ENCODE data around the gene TNFAIP8L3.
A peak's percentile ranks its signal among the peaks of the same experiment; 100 is the strongest.
"Not testable (repeated sequence)": the region's sequence is repeated elsewhere in the genome, so short reads cannot be mapped to it uniquely, and the experiment has no call there.

Gene TNFAIP8L3

GRCh38 chr15:51037474-51037873 is 57.2 kb downstream of the TNFAIP8L3 start:
- not testable (repeated sequence) for H3K9ac ChIP-seq (ENCODE audit: low read length); H3K27me3 ChIP-seq (ENCODE audit: control insufficient read depth, insufficient read depth, low read length); H3K36me3 ChIP-seq (ENCODE audit: control insufficient read depth, insufficient read depth, low read length); H3K4me1 ChIP-seq (ENCODE audit: control insufficient read depth, insufficient read depth, low read length); H3K27ac ChIP-seq (ENCODE audit: low read depth, low read length)
- peak overlapping the region; percentile 44 for H3K4me3 ChIP-seq (ENCODE audit: low read length)

DNA sequence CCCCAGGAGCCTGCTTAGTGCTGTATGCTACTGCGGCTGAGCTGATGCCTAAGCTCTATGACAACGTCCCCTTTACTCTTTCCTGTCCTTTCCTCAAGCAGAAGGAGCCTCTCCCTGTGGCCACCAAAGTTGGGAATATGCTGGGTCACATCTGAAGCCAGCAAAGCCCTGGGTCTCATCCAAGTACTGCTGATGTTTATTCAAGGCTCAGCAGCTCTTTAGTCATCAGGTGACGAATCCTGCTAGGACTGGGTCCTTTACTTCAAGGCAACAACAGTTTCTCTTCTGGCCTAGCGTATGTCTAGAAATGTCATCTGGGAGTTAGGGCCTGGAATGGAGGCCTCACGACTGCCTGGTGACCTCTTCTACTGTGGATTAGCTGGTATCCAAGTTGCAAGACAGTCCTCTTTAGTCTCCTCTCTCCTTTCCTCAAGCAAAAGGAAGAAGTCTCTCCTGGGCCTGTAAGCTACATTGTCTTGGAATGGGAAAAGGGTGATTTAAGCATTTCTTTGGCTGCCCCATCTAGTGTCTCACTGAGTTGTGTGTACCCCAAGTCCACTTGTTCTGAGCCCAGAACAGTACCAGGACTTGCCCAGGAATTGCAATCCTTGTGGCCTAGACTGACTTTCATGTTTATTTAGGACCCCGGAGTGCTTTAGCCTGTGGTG is 63.9 kb downstream of the TNFAIP8L3 start:
- H3K4me3 ChIP-seq (ENCODE audit: low read length), result peak overlapping the region; percentile 4
- H3K9ac ChIP-seq (ENCODE audit: low read length), result no peak overlapping the region
- no peak overlapping the region for H3K27ac ChIP-seq (ENCODE audit: low read depth, low read length)
- peaks cover 3% of the 10 kb centered on the region for H3K4me1 ChIP-seq (ENCODE audit: control insufficient read depth, insufficient read depth, low read length)
- H3K36me3 ChIP-seq (ENCODE audit: control insufficient read depth, insufficient read depth, low read length), result peaks cover 2% of the 10 kb centered on the region
- H3K27me3 ChIP-seq (ENCODE audit: control insufficient read depth, insufficient read depth, low read length), result no peaks in the 10 kb centered on the region

DNA sequence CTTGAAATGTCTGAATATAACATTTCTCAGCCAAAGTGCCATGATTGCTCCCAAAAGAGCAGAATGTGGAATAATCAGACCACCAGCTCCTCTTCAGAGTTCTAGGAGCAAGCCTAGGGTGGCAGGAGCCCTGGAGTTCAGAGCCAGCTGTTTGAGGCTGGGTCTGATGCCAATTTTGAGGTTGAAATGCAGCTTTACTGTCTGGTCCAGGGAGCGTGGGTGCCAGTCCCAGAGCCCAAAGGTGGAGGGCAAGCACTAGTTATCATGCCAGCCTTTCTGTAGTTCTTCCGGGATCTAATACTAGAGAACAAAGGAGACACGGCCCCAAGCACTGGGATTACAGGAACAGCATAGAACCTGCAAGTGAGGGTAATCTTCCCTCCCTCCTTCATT is 69.3 kb downstream of the TNFAIP8L3 start:
- H3K36me3 ChIP-seq (ENCODE audit: control insufficient read depth, insufficient read depth, low read length), result no peaks in the 10 kb centered on the region
- no peak overlapping the region for H3K4me3 ChIP-seq (ENCODE audit: low read length)

DNA sequence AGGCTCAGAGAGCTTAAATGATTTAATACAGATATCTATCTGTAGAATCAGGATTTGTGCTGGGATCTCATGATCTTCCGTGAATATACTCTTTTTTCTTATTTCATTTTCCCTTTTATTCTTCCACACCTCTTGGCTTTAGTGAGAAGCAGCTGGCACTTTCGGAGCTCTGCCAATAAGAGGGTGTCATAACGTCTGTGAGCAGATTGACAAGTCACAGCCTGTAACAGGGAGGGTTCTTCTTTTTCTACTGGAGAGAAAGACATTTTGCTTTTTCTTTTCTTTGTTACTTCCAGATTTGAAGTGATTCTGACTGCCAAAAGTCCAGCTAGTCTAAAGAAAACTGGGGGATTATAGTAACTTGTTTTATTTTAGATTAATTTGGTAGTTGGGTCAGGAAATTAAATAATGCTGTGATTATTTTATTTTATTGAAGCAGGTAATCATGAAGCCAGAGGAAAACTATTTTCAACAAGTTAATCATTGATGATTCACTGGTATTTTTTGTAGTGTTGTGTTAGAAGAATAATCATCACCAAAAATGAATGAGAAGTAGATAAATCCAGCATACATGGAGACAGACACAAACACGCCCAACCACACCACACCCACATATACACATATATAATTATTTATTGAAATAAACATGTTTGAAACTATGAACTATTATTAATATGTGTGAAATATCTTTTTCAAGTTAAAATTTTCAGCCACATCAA is 69.8 kb downstream of the TNFAIP8L3 start:
- Histone ChIP-seq H3K4me3 (ENCODE audit: low read length) (no peak overlapping the region), H3K9ac (ENCODE audit: low read length) (no peak overlapping the region), H3K4me1 (ENCODE audit: control insufficient read depth, insufficient read depth, low read length) (no peaks in the 10 kb centered on the region), H3K27me3 (ENCODE audit: control insufficient read depth, insufficient read depth, low read length) (no peaks in the 10 kb centered on the region), H3K27ac (ENCODE audit: low read depth, low read length) (no peak overlapping the region), H3K36me3 (ENCODE audit: control insufficient read depth, insufficient read depth, low read length) (no peaks in the 10 kb centered on the region)

More for the DNA sequence above, 69.3 kb downstream of the TNFAIP8L3 start:
- H3K4me1 ChIP-seq (ENCODE audit: control insufficient read depth, insufficient read depth, low read length), result no peaks in the 10 kb centered on the region
- H3K27me3 ChIP-seq (ENCODE audit: control insufficient read depth, insufficient read depth, low read length), result no peaks in the 10 kb centered on the region
- H3K27ac ChIP-seq (ENCODE audit: low read depth, low read length), result no peak overlapping the region
- no peak overlapping the region for H3K9ac ChIP-seq (ENCODE audit: low read length)

DNA sequence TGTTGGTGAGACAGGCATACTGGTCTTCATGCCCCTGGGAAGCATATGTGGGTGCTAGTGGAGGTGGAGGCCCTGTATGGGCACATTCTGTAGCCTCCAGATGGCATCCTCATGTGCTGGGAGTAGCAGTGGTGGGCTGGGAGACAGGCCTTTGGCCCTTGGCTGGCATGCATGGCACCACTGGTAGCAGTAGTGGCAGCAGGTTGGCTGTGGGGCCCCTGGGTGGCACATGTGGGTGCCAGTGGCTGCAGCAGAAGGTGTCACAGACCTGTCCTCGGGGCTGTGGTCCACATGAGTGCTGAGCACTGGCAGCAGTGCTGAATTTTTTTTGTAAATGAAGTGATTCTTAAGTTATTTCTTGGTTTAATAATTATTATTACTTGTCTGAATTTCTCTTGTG is 71.2 kb downstream of the TNFAIP8L3 start:
- Histone ChIP-seq H3K4me3 (ENCODE audit: low read length) (no peak overlapping the region), H3K4me1 (ENCODE audit: control insufficient read depth, insufficient read depth, low read length) (no peaks in the 10 kb centered on the region), H3K36me3 (ENCODE audit: control insufficient read depth, insufficient read depth, low read length) (no peaks in the 10 kb centered on the region), H3K9ac (ENCODE audit: low read length) (no peak overlapping the region), H3K27me3 (ENCODE audit: control insufficient read depth, insufficient read depth, low read length) (no peaks in the 10 kb centered on the region), H3K27ac (ENCODE audit: low read depth, low read length) (no peak overlapping the region)

DNA sequence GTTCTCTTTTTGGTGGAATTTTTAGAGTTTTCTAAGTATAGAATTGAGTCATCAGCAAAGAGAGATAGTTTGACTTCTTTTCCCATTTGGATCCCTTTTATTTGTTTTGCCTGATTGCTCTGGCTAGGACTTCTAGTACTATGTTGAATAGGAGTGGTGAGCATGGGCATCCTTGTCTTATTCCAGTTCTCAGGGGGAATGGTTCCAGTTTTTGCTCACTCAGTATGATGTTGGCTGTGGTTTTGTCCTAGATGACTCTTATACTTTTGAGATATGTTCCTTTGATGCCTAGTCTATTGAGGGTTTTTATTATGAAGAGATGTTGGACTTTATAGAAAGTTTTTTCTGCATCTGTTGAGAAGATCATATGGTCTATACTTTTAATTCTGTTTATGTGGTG is 72.5 kb downstream of the TNFAIP8L3 start:
- Histone ChIP-seq H3K27ac (ENCODE audit: low read depth, low read length) (no peak overlapping the region), H3K36me3 (ENCODE audit: control insufficient read depth, insufficient read depth, low read length) (no peaks in the 10 kb centered on the region), H3K4me3 (ENCODE audit: low read length) (no peak overlapping the region), H3K9ac (ENCODE audit: low read length) (no peak overlapping the region), H3K27me3 (ENCODE audit: control insufficient read depth, insufficient read depth, low read length) (no peaks in the 10 kb centered on the region), H3K4me1 (ENCODE audit: control insufficient read depth, insufficient read depth, low read length) (no peaks in the 10 kb centered on the region)

DNA sequence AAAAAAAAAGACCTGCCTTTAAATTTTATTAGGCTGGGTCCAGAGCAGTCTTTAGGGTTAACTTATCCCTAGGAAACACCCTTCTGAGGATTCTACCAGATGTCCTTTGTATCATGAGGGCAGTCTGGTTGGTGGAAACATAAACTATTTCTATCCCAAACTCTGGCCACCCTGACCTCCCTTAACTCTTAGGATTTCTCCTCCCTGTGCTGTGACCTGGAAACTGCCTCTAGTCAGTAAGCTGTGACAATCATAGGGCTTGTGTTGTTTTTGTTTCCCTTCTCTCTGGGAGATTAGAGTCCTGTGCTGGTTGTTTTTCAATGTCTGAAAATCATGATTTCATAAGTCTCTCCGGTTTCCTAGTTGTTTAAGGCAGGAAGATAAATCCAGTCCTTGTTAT is 78.1 kb downstream of the TNFAIP8L3 start:
- Histone ChIP-seq H3K9ac (ENCODE audit: low read length) (no peak overlapping the region), H3K27me3 (ENCODE audit: control insufficient read depth, insufficient read depth, low read length) (no peaks in the 10 kb centered on the region), H3K27ac (ENCODE audit: low read depth, low read length) (no peak overlapping the region), H3K4me3 (ENCODE audit: low read length) (no peak overlapping the region), H3K4me1 (ENCODE audit: control insufficient read depth, insufficient read depth, low read length) (no peaks in the 10 kb centered on the region), H3K36me3 (ENCODE audit: control insufficient read depth, insufficient read depth, low read length) (no peaks in the 10 kb centered on the region)

DNA sequence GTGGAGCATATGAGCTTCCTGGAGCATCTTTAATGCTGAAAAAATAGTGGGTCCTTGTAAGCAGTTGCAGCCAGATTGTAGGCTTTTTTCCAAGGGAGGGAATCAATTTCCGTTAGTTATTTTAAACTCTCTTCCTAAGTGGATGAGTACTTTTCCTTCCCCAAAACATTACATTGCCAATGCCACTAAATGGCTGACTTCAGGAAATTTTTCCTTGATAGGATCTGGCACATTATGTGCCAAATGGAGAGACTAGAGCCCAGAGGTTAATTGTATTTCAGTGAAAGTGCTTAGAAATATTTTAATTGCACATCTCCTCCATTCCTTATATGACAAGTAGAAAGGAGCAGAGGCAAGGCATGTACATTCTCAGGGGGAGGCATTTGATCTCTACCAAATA is 83.5 kb downstream of the TNFAIP8L3 start:
- no peaks in the 10 kb centered on the region for H3K36me3 ChIP-seq (ENCODE audit: control insufficient read depth, insufficient read depth, low read length)
- H3K4me1 ChIP-seq (ENCODE audit: control insufficient read depth, insufficient read depth, low read length), result no peaks in the 10 kb centered on the region
- no peak overlapping the region for H3K4me3 ChIP-seq (ENCODE audit: low read length)
- no peak overlapping the region for H3K9ac ChIP-seq (ENCODE audit: low read length)
- no peak overlapping the region for H3K27ac ChIP-seq (ENCODE audit: low read depth, low read length)
- H3K27me3 ChIP-seq (ENCODE audit: control insufficient read depth, insufficient read depth, low read length), result no peaks in the 10 kb centered on the region

DNA sequence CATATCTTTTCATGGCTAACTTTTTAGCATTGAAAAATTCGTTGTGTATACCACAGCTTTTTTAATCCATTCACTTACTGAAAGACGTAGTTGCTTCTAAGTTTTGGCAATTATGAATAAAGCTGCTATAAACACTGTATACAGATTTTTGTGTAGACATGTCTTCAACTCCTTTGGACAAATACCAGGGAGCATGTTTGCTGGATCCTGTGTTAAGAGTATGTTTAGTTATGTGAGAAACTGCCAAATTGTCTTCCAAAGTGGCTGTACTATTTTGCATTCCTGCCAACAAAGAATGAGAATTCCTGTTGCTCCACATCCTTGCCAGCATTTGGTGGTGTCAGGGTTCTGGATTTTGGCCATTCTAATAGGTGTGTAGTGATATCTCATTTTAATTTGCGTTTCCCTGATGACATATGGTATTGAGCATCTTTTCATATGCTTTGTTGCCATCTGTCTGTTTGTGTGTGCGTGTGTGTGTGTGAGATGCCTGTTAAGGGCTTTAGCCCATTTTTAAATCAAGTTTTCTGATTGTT is 87.5 kb downstream of the TNFAIP8L3 start:
- Histone ChIP-seq H3K4me3 (ENCODE audit: low read length) (no peak overlapping the region), H3K27me3 (ENCODE audit: control insufficient read depth, insufficient read depth, low read length) (no peaks in the 10 kb centered on the region), H3K4me1 (ENCODE audit: control insufficient read depth, insufficient read depth, low read length) (no peaks in the 10 kb centered on the region), H3K36me3 (ENCODE audit: control insufficient read depth, insufficient read depth, low read length) (no peaks in the 10 kb centered on the region), H3K9ac (ENCODE audit: low read length) (no peak overlapping the region), H3K27ac (ENCODE audit: low read depth, low read length) (no peak overlapping the region)
